HFFc6 (cell line): ENCODE results near the gene BACH1. TPM values are rescaled to one million over a fixed set of nuclear protein-coding genes. Genes with fewer than 3 reads are reported as not detected.

Experiments used
- DNase-seq: peaks from one replicate; pipeline ENCODE4 v3.0.0-alpha.2; 2018
- H3K27ac Mint-ChIP-seq: 2 replicates; pipeline ENCODE4 v1.8.0; 2020; ENCODE audit warnings: mild to moderate bottlenecking, mixed read lengths
- H3K27me3 Mint-ChIP-seq: 2 replicates; pipeline ENCODE4 v1.8.0; 2021; ENCODE audit warnings: mild to moderate bottlenecking, moderate library complexity, mixed read lengths; ENCODE audit not compliant: insufficient read depth
- H3K36me3 Mint-ChIP-seq: 2 replicates; pipeline ENCODE4 v1.8.0; 2021; ENCODE audit warnings: low read depth, mixed read lengths
- H3K4me1 Mint-ChIP-seq: 2 replicates; pipeline ENCODE4 v1.8.0; 2020; ENCODE audit warnings: low read depth, mixed read lengths
- H3K4me3 Mint-ChIP-seq: 2 replicates; pipeline ENCODE4 v1.8.0; 2020; ENCODE audit warnings: mild to moderate bottlenecking, moderate library complexity, mixed read lengths
- H3K9me3 Mint-ChIP-seq: 2 replicates; pipeline ENCODE4 v1.8.0; 2020; ENCODE audit warnings: mild to moderate bottlenecking, mixed read lengths
- CTCF ChIP-seq: fragments of 200-600 bp; sonication (generic); IDR thresholded peaks from 2 replicates; pipeline ENCODE4 v1.5.0; 2021; ENCODE audit warnings: antibody characterized with exemption, mild to moderate bottlenecking
- total RNA-seq, 6 experiments: library from RNA; stranded (reverse); fragmentation: NEBNext Ultra II Directional; extraction: Animal tissue kit (Norgen Biotek cat#: 25700); gene quantifications; 2 replicates in 1 of 6; 3 replicates in 5 of 6; pipeline ENCODE4 v1.2.3, GENCODE V29; 2021

The BACH1 gene
- total RNA-seq, 6 experiments from 2014 or later = 47.3 to 53.5 (median 53.1) TPM

GRCh38 chr21:29384683-29385359 is 86.1 kb downstream of the BACH1 start:
- no peak for TF ChIP-seq CTCF
- H3K4me3 Mint-ChIP-seq = no peak overlapping the region
- DNase-seq = no peak
- H3K36me3 Mint-ChIP-seq = no peaks in the 10 kb centered on the region; the same call in 1 of the 2 replicates
- H3K4me1 Mint-ChIP-seq = peaks cover 19% of the 10 kb centered on the region
- no peaks in the 10 kb centered on the region for H3K9me3 Mint-ChIP-seq
- H3K27me3 Mint-ChIP-seq = no peaks in the 10 kb centered on the region
- H3K27ac Mint-ChIP-seq = no peak overlapping the region

- no peak for TF ChIP-seq CTCF
- no peak for DNase-seq
- no peaks in the 10 kb centered on the region for H3K9me3 Mint-ChIP-seq
- no peaks in the 10 kb centered on the region; the same call in 1 of the 2 replicates for H3K36me3 Mint-ChIP-seq
- H3K4me3 Mint-ChIP-seq = no peak overlapping the region
- no peak overlapping the region for H3K27ac Mint-ChIP-seq
- no peaks in the 10 kb centered on the region for H3K27me3 Mint-ChIP-seq
- H3K4me1 Mint-ChIP-seq = peaks cover 19% of the 10 kb centered on the region
Measured at GRCh38 chr21:29385934-29386520, 87.3 kb downstream of the BACH1 start.

GRCh38 chr21:29386803-29387202 is 88.1 kb downstream of the BACH1 start:
- Mint-ChIP-seq H3K4me1 (peaks cover 12% of the 10 kb centered on the region), H3K27ac (no peak overlapping the region), H3K27me3 (peaks cover 1% of the 10 kb centered on the region; the same call in 1 of the 2 replicates), H3K9me3 (no peaks in the 10 kb centered on the region), H3K4me3 (no peak overlapping the region), H3K36me3 (peaks cover 5% of the 10 kb centered on the region)
- DNase-seq = no peak
- TF ChIP-seq CTCF = no peak

DNA sequence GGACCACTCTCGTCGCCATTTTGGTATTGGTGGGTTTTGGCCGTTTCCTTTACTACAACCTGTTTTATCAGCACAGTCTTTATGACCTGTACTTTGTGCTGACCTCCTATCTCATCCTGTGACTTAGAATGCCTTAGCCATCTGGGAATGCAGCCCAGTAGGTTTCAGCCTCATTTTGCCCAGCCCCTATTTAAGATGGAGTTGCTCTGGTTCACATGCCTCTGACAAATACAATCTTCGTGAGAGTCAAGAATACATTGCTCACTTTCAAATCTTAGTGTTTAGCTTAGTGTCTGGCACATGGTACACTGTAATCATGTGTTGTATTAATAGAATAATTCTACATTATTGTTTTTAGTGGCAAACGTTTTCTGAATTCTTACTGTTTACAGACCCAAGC is 88.9 kb downstream of the BACH1 start:
- Mint-ChIP-seq H3K4me3 (no peak overlapping the region), H3K4me1 (peaks cover 4% of the 10 kb centered on the region)
- no peak for TF ChIP-seq CTCF

GRCh38 chr21:29389136-29389535 is 90.4 kb downstream of the BACH1 start:
- no peak overlapping the region for H3K4me3 Mint-ChIP-seq
- TF ChIP-seq CTCF = no peak
- peaks cover 1% of the 10 kb centered on the region; the same call in 1 of the 2 replicates for H3K27me3 Mint-ChIP-seq
- no peaks in the 10 kb centered on the region for H3K9me3 Mint-ChIP-seq
- DNase-seq = no peak
- no peak overlapping the region for H3K27ac Mint-ChIP-seq
- H3K36me3 Mint-ChIP-seq = peaks cover 22% of the 10 kb centered on the region
- H3K4me1 Mint-ChIP-seq = no peaks in the 10 kb centered on the region; the same call in 1 of the 2 replicates

More for the DNA sequence above, 88.9 kb downstream of the BACH1 start:
- no peaks in the 10 kb centered on the region for H3K9me3 Mint-ChIP-seq
- H3K27me3 Mint-ChIP-seq = peaks cover 1% of the 10 kb centered on the region; the same call in 1 of the 2 replicates
- peaks cover 10% of the 10 kb centered on the region for H3K36me3 Mint-ChIP-seq
- no peak overlapping the region for H3K27ac Mint-ChIP-seq
- DNase-seq = no peak
